GM04503 (cell line): ENCODE data around the gene HMGA1.
"Not testable (repeated sequence)": the region's sequence is repeated elsewhere in the genome, so short reads cannot be mapped to it uniquely, and the experiment has no call there.

Experiments used
- DNase-seq: peaks from one replicate; pipeline ENCODE4 v3.0.0-alpha.2; 2012; ENCODE audit warnings: low read depth

The HMGA1 gene

DNA sequence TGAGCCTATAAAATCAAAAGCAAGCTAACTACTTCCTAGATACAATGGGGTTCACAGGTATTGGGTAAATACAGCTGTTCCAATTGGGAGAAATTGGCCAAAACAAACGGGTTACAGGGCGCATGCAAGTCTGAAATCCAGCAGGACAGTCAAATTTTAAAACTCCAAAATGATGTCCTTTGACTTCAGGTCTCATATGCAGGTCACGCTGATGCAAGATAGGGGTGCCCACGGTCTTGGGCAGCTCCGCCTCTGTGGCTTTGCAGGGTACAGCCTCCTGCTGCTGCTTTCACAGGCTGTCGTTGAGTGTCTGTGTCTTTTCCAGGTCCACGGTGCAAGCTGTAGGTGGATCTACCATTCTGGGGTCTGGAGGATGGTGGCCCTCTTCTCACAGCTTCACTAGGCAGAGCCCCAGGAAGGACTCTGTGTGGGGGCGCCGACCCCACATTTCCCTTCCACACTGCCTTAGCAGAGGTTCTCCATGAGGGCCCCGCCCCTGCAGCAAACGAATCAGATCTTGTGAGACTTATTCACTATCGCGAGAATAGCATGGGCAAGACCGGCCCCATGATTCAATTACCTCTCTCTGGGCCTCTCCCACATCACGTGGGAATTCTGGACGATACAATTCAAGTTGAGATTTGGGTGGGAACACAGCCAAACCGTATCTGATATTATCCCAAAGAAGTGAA lies 24.0 kb downstream of the HMGA1 start:
- no peak for DNase-seq

DNA sequence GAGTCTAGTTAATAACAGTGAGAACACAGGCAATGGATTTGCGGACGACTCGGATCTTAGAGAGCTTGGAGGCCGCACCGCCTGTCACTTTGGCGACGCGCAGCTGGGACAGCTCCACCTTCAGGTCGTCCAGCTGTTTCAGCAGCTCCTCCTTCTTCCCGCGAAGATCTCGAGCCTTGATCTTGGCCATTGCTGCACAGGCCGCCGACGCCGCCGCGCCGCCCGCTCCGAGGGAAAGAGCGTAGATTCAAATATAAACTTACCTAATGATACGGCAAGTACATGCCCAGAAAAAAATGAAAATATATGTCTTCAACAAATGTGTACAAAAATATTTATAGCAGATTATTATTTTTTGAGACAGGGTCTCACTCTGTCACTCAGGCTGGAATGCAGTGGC lies 26.8 kb downstream of the HMGA1 start:
- not testable (repeated sequence) for DNase-seq

DNA sequence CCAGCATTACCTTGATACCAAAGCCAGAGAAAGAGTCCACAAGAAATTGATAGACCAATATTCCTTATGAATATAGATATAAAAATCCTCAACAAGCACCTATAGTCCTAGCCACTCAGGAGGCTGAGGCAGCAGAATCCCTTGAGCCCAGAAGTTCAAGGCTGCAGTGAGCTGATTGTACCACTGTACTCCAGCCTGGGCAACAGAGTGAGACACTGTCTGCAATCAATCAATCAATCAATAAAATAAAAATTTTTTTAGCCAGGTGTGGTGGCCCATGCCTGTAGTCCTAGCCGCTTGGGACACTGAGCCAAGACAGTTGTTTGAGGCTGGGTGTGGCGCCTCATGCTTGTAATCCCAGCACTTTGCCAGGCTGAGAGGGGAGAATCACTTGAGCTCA lies 31.1 kb downstream of the HMGA1 start:
- DNase-seq: no peak

DNA sequence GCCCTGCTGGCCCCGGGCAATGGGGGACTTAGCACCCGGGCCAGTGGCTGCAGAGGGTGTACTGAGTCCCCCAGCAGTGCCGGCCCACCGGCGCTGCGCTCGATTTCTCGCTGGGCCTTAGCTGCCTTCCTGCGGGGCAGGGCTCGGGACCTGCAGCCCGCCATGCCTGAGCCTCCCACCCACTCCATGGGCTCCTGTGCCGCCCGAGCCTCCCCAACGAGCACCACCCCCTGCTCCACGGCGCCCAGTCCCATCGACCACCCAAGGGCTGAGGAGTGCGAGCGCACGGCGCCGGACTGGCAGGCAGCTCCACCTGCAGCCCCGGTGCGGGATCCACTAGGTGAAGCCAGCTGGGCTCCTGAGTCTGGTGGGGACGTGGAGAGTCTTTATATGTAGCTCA lies 32.5 kb downstream of the HMGA1 start:
- not testable (repeated sequence) for DNase-seq

DNA sequence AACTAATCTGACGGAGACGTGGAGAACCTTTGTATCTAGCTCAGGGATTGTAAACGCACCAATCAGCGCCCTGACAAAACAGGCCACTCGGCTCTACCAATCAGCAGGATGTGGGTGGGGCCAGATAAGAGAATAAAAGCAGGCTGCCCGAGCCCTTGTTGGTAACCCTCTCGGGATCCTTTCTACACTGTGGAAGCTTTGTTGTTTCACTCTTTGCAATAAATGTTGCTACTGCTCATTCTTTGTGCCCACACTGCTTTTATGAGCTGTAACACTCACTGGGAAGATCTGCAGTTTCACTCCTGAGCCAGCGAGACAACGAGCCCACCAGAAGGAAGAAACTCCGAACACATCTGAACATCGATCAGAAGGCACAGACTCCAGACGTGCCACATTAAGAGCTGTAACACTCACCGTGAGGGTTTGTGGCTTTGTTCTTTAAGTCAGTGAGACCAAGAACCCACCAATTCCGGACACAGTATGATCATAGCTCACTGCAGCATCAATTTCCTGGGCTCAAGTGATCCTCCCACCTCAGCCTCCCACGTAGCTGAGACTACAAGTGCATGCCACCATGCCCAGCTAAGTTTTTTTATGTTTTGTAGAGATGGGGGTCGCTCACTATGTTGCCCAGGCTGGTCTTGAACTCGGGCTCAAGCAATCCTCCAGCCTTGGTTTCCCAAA lies 33.1 kb downstream of the HMGA1 start:
- DNase-seq: not testable (repeated sequence)

DNA sequence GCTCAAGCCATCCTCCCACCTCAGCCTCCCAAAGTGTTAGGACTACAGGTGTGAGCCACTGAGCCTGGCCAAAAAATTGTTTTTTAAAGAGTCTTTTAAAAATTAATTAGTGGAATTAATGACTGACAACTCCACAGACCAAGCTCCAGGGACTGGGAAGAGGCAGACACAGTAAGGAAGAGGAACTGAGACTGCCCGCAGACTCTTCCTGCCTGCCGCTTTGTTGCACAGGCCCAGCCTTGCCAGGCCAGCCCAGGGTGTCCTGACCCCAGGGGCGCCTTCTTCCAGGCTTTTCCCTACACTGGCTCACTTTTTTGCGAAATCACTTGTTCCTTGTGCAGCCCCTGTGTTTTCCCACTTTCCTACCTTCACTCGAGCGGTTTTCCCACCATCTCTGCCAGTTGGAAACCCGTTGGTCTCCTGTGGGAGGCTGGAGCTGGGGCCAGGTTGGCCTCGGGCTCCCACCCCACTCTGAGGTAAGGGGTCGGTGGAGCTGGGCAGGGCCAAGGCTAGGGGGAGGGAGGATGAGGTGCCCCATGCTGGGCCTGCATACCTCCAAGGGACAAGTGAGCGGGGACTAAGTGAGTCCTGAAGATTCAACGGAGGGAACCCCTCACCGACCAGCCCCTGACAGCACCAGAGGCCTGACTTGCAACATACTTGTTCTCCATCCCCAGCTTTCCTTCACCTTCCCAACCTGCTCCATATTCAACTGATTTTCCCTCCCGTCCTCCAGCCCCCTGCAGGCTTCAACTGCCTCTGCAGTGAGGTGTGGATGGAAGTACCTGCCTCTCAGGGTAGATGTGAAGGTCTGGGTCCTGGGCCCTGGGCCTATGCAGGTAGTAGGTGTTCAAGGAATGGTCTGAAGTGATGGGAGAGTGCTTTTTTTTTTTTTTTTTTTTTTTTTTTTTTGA lies 35.6 kb downstream of the HMGA1 start:
- no peak for DNase-seq

DNA sequence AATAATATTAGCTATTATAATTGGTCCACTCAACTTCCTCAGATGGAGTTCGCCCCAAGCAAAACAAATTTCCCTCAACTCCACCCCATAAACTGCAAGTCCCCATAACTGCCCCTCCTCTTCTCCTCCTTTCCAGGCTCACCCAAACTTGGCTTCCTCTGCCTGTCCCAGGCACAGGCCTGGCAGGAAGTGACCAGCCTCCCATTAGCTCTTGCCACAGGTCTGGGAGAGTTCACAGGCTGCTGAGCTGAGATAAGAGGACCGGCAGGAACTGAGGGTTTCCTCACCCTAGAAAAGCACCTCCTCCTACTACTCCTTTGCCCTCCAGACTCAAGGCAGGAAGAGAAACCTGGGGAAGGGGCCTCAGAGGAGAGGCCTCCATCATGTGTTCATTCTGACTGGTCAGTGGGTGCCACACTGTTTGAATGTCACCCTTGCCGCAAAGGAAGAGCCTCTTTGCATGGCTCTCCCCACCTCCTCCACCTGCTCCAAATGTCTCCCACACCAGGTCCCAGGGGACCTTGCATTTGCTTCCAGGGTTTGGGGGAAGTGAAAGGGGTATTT lies 36.7 kb downstream of the HMGA1 start:
- no peak for DNase-seq

DNA sequence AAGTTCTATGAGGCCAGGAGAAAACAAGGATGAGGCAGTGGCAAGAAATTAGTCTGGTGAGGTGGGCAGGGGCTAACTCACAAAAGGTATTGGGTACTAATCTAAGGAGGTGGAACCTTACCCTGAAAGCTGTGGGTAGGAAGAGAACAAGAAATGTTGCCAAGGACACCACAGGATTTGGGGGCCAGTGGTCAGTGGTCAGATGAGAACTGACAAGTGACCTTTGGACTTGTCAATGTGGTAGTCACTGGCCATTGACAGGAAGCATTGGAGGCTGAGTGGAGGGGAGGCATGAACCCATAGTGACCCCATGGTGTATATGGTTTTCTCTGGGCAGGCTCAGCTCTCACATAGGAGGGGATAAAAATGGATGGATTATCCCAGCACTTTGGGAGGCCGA lies 37.5 kb downstream of the HMGA1 start:
- no peak for DNase-seq

DNA sequence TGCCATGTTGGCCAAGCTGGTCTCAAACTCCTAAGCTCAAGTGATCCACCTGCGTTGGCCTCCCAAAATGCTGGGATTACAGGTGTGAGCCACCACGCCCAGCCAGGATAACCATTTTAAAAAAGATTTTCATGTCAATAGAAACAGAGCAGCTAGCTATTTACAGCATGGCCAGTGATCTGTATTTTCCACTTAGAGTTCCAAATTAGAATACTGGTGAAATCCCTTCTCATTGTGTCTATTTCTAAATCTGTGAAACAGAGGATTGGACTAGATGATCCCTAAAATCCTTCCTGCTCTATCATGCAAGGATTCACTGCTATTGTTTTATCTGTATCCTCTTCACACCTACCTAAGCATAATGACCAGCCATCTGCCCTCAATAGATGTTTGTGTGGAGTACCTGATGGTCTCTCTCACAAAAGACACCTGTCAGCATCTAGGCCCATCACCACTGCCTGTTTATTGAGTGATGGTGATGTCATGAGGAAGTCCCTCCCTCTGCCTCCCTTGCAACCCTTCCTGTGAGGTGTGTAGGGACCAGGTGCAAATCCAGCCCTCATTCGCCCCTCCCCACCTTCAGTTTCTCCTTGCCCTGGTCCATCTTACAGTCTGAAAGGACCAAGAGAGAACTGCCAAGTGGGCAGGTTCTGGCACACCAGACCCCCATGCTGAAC lies 38.6 kb downstream of the HMGA1 start:
- DNase-seq: no peak

DNA sequence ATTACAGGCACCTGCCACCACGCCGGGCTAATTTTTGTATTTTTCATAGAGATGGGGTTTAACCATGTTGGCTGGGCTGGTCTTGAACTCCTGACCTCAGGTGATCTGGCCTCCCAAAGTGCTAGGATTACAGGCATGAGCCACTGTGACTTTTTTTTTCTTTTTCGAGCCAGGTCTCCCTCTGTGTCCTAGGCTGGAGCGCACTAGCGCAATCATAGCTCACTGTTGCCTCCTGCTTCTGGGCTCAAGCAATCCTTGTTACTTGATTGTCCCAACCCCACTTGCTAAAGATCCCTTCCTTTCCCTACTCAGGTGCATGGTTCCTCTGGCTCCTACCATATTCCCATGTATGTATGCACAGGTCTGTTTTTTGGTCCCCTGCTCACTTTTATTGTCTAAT lies 39.5 kb downstream of the HMGA1 start:
- DNase-seq: no peak

DNA sequence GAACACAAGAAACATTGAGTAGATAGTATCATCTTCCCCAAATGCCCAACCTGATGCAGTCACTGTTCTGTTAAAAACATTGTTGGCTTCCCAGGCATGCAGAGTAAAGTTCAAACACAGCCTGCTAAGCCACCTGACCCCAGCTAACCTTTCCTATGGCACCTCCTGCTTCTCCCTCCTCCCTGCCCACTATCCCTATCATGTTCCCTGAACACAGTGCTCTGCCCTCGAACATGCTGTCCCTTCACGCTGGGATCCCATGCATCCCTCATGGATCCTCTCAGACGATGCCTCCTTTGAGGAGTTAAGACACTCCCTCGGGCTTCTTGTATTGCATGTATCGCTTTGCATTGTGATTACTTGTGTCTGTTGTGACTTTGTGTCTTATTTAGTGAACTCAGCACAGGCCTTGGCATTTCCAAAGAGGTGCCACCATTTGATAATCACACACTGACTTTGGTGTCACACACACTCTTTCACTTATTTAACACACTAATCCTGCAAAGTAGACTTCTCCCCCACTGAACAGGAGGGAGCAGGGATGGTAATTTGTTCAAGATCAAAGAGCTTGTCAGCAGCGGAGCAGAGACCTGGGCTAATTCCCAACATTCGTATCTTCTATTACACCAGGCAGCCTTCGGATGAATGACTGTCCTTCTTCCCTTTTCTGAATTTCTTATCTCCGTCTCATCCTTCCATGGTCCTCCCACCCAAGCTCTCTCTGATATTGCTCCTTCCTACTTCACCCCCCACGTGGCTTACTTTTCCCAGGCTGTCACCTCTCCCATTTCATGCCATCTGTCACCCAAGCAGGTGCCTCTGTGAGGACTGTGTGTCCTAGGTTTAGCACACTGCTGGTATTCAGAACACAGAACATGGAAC lies 40.4 kb downstream of the HMGA1 start:
- no peak for DNase-seq

DNA sequence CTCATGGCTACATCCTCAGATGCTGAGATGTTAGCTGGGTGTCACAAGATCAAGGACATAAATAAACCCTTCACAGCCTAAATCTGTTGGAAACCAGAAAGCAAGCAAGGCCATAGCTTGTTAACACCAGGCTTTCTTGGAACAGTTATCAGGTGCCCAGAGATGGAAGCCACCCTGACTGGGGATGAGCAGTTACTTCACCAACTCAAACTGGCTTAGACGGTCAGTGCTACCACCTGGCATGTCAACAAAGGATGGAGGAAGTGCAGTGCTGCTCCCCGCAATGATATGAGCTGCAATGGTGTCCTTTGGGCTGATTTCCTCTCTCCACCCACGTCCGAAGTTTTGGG lies 41.1 kb downstream of the HMGA1 start:
- no peak for DNase-seq

DNA sequence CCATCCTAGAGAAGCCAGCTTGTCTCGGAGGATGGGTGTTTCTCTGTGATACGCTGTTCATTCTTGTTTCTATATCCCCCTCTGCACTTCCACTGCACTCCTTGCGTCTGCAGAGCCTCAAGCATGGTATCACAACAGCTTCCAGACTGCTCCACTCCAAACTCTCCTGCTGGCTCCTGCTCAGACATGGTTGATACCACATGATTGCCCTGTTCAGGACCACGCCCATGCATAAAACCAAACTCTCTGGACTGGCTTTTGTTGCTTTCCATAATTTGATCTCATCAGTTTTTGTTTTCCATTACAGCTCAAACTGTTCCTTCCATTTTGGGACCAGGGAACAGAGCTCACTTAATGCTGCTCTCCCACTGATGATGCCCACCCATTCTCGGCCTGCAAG lies 42.2 kb downstream of the HMGA1 start:
- no peak for DNase-seq

DNA sequence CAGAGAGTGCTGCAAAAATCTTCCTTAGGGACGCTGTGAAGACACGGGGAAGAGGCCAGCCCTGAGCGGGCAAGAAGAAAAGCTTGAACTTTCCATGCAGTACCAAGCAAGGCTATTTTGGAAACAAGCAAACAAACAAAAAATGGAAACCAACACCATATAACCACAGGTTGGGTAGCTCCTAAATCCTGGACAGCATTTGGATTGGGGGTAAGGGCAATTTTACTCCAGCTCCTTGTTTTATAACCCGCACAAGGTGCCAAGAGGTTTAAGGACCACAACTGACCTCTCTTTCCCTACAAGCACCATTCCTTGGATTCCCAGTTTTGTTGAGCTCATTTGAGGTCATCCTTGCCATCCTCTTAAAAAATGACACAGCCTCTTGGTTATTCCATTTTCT lies 43.5 kb downstream of the HMGA1 start:
- DNase-seq: no peak

DNA sequence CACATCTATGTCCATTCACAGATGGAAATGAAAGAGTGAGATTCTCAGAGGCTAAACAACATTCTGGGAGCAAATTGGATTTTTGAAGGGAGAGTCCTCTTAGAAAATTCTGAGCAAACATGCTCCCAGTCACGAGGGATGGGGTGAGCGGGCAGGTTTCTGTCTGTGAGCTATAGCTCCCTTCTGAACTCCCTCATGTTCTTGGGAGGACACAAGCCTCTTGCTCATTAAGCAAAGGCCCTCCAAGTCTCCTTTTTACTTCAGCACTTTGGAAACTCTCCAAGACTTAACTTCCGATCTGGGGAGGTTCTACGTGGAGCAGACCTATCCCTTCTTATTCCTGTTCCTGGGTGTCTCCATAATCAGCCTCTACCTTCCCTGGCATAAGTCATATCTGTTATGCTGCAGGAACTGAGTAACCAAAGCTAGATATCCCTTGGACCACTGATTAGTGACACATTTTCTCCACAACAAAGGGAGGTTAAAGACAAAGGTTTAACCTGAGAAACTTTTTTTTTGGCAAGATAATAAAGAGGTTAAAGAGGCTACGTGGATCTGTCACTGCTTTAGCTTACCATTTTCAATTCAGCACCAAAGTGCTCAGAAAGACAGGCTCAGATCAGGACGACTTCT lies 45.1 kb downstream of the HMGA1 start:
- no peak for DNase-seq

DNA sequence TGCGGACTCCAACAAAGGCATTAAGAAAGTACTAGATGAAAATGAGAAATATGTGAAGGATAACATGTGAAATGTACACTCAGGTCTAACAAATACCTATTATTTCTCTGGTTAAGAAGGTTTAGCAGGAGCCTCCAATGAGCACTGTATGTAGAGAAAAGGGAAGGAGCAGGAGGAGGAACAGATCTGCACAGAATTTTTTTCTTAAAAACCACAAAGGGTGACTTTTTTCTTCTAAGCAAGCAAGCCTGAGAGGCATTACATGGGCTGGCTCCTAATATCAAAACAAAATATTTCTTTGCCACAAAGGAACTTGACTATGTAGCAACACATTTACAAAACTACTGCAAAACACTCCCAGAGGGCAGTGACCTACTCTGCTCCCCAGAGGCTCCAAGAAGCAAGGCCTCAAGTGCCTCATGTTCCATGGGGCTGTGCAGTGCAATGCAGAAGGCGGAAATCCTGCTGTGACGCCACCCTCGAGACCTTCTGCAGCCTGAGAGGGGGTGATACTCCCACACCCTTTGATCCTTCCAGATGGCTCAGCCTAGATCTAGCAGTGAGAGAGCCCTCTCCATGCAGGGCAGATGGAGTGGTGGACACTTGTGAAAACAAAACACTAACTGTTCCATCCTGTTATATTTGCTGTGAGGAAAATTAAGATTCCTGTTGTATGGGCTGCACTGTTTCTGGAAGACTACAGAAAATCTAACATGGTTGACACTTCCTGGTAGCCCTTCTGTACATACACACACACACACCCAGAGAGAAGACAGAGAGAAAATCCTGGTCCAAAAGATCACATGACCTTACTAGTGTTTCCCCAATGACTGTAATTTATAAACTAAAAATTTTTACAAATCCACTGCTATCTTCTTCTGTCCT lies 48.1 kb downstream of the HMGA1 start:
- peak; percentile 67 for DNase-seq

DNA sequence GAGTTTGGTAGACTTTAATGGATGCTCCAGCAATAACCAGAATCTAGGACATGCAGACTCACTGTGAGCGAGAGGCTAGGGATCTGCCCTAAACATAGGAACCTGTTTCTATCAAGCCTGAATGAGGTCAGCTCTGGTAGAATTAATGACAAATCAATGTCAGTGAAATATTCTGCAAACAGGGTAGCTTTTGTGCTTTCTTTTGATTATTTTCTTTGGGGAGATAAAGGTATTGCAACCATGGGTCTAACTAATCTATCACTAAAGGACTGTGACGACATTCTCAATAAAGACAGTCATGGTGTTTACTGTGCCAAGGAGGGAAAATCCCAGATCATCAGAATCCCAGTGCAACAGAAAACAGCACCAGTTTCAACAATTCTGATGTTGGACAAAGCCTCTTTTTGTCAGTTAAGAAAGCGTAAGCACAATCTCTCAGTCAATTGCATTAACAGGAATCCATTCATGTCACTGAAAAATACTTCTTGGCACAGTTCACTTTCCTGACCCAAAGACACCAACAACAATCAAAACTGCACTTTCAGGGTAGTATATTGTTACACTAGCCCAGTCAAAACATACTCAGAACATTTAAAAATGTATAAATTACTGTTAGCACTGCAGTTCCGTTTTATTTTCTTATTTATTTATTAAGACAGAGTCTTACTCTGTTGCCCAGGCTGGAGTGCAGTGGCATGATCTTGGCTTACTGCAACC lies 48.9 kb downstream of the HMGA1 start:
- no peak for DNase-seq

DNA sequence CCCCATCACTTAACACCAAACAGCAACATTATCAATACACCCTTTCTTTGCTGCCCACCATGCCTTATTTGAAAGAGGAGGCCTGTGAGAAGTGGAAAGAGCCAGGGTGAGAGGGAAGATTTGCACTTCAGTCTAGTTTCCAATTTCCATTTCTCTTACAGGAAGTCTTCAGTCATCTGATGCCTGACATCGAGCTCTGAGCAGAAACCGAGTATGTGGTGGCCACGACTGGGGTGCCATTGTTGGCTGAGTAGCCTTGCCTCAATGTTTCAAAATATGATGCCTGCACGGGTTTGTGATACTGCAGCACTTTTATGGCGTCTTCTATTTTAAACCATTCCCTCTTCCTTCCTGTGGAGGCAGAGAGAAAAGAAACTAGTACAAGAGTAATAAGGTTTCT lies 51.9 kb downstream of the HMGA1 start:
- no peak for DNase-seq

DNA sequence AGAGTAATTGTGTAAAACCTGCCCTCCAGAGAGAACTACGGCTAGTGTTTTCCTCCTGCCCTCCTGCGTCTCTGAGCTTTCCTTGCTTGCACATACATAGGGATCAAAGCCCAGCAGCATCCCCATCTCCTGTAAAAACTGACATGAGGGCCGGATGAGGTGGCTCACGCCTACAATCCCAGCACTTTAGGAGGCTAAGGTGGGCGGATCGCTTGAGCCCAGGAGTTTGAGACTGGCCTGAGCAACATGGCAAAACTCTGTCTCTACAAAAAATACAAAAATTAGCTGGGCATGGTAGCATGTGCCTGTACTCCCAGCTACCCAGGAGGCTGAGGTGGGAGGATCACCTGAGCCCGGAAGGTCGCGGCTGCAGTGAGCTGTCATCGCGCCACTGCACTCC lies 52.5 kb downstream of the HMGA1 start:
- DNase-seq: no peak
